Measurements from ENCODE around the gene GNAT3.

- no peak for TF ChIP-seq POLR2A (IDR thresholded peaks at IDR 0.05)
- TF ChIP-seq CTCF (IDR thresholded peaks at IDR 0.05) = no peak
- TF ChIP-seq POLR2AphosphoS5 (IDR thresholded peaks at IDR 0.05) = no peak
- TF ChIP-seq EP300 (IDR thresholded peaks at IDR 0.05) = no peak
These were observed 47.7 kb downstream of the GNAT3 start for GRCh38 chr7:80464211-80464610.
